Stimulated activated naive CD8-positive, alpha-beta T cell treated with anti-CD3 and anti-CD28 coated beads, Interleukin-15, Interleukin-2, amounts not matched to agents 100 U/mL and 50 U/mL, for 24 hours (primary cell): ENCODE data around the gene HSPB9.

ENCODE experiments used
- ATAC-seq: fragments of 150-1000 bp; cut with Tn5 transposase; one replicate; pipeline ENCODE4 v1.10.0; 2021
- DNase-seq: peaks from one replicate; pipeline ENCODE4 v3.0.0; 2021

Gene HSPB9, protein sequence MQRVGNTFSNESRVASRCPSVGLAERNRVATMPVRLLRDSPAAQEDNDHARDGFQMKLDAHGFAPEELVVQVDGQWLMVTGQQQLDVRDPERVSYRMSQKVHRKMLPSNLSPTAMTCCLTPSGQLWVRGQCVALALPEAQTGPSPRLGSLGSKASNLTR

DNA sequence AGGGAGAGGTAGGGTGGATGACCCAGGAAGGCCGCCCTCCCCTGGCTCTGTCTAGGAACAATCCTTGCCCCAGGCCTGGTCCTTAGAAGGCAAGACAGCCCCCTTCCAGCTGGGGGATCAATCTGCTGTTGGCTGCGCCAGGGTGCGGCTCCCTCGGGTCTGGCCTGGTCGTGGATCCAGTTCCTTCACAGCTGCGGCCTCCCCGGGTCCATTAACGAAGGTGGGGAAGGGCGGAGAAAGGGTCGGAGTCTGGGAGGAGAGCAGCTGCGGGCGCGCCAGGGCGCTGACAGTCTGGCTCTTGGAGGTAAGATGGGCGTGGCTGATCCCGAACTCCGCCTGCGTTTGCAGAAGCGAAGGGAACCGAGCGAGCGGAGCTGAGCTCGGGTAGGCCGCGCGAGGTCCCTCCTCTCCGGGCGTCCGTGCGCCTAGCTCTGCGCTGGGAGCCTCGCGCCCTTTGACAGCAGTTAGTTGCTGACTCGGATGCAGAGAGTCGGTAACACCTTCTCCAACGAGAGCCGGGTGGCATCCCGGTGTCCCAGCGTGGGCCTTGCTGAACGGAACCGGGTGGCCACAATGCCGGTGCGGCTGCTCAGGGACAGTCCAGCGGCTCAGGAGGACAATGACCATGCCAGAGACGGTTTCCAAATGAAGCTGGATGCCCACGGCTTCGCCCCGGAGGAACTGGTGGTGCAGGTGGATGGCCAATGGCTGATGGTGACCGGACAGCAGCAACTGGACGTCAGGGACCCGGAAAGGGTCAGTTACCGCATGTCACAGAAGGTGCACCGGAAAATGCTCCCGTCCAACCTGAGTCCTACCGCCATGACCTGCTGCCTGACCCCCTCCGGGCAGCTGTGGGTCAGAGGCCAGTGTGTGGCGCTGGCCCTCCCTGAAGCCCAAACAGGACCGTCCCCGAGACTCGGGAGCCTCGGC lies at the start of gene HSPB9:
HSPB9 (plus strand) TSS at position 434 of the 933 bp plus-strand sequence; CDS start at position 481, 47 bp downstream.
- DNase-seq (no peak), ATAC-seq (no peak)

- ATAC-seq, result no peak
- no peak for DNase-seq
Observed at GRCh38 chr17:42075789-42076188, 46.8 kb upstream of the HSPB9 start.

DNA sequence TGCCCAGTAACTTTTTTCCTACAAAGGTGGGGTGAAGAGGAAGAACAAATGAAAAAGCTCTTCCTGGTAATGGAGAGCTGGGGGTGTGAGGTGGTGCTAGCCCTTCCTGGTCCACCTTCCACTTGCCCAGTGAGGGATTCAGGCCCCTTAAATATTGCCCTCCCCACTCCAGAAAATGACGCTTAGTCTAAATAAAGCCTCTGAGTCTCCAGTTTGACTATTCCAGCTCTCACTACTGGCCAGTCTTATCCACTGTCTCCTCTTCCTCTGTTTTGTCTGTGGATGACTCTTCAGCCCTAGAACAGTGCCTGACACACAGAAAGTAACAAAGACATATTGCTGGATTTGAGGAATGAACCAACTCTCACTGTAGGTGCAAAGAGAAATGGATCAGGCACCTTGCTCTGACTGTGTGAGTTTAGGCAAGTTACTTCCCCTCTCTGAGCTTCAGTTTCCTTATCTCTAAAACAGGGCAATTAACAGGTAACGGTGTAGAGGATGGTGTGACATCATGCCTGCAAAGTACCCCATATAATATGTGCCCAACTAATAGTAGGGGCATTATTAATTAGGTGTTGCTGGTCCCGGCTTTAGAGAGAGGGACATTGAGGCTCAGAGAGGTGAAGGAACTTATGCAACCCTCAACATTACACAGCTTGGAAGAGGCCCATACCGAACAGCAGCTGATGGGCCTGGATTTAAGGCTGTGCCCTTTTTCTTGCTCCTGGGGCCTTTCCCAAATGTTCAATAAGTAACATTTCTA lies 45.6 kb upstream of the HSPB9 start:
- no peak for DNase-seq
- no peak for ATAC-seq

DNA sequence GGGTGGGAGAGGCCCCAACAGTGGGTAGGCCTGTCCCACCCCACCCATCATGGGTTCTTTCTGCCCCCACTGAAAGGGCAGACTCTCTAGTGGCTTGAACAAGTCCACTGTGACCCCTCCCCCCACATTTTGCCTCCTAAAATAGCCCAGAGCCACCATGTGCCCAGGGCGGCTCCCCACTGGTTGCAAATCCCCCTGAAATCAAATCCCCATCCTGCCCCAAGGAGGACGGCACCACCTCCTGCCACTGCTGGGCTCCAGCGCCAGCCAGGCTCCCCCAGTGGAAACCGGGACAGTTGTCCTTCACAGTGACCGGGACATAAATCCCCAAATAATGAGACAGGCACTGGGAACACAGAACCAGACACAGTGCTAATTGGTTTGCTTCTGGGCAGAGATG lies 44.8 kb upstream of the HSPB9 start:
- no peak for DNase-seq
- no peak for ATAC-seq

- DNase-seq (no peak), ATAC-seq (no peak)
Observed at GRCh38 chr17:42078396-42079043, 44.1 kb upstream of the HSPB9 start.

DNA sequence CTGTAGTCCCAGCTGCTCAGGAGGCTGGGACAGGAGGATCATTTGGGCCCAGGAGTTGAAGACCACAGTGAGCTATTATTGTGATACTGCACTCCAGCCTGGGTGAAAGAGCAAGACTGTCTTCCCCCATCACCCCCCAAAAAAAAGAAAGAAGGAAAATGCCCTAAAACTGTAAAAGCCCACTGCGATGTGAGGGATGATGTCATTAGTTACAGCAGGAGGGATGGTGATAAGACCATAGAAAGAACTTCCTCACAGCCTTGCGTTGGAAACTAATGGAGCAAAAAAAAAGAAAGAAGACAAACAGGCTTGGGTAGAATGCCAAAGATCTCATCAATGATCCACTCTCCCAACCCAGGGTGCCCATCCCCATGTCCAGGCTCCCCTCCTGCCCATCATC lies 43.1 kb upstream of the HSPB9 start:
- ATAC-seq (no peak), DNase-seq (no peak)

GRCh38 chr17:42081516-42082129 lies 41.0 kb upstream of the HSPB9 start:
- ATAC-seq (no peak), DNase-seq (no peak)

DNA sequence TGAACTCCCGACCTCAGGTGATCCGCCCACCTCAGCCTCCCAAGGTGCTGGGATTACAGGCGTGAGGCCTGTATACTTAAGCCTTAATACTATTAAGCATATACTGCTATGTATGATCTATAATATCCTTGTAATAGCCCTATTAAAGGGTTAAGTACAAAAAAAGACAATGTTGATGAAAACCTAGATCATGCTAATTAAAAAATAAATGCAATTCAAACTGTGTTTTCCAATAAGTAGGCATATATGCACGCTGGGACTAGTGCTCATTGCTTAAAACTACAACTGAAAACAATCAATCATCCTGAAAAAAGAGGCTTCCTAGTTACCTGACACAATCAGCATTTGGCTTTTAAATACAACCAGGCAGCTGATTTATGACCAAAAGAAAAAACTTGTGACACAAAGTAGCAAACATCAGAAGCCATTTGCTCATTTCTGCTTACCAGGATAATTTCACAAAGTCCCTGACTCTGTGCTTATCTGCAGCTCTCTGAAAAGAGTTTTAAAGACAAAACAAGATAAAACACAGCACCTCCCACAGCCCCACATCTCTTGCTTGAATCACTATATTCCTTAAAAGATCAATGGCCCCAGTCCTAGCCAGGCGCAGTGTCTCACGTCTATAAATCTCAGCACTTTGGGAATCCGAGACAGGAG lies 35.4 kb upstream of the HSPB9 start:
- DNase-seq (no peak), ATAC-seq (no peak)

GRCh38 chr17:42087736-42088705 lies 34.6 kb upstream of the HSPB9 start:
- DNase-seq (no peak), ATAC-seq (no peak)

DNA sequence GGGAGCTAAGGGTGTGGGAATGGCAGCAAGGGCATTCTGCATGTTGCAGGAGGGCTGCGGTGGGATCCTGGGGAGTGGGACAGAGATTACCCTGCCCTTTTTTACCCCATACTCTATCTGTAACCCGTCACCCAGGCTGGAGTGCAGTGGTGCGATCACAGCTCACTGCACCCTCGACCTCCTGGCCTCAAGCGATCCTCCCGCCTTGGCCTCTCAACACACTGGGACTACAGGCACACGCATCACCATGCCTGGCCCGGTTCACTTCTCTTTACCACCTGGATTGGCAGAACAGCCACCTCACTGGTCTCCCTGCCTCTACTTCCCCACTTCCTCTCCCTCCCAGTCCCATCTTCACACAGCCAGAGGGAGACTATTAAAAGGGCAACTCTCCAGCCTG lies 33.9 kb upstream of the HSPB9 start:
- DNase-seq (no peak), ATAC-seq (no peak)

DNA sequence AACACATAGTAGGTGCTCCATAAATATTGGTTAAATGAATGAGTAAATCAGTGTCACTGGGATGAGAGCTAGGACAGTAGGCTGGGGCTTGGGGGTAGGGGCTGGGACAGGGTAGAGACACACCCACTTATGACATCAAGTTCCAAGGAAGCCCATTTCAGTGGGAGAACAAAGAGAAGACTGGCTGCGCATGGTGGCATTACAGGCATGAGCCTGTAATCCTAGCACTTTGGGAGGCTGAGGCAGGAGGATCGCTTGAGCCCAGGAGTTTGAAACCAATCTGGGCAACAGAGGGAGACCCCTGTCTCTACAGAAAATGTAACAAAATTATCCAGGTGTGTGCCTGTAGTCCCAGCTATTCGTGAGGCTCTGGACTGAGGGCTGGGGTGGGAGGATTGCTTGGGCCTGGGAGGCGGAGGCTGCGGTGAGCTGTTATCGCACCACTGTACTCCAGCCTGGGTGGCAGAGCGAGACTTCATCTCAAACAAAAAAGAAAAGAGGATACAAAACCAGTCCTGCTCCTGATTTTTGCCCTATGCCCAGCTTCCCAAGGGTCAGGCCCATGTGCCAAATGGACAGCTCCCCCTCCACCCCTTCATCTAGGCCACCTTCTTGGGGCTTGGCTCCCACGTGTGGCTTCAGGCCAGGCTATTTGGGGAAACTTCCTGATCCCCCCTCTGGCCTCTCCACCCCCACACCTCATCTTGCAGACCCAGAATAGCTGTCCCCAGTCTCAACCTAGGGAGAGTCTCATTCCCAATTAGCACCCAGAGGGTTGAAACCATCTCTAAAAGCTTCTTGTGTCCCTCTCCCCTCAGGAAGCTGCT lies 31.4 kb upstream of the HSPB9 start:
- ATAC-seq (no peak), DNase-seq (no peak)

- no peak for DNase-seq
- no peak for ATAC-seq
Observed at GRCh38 chr17:42092939-42093338, 29.7 kb upstream of the HSPB9 start.

DNA sequence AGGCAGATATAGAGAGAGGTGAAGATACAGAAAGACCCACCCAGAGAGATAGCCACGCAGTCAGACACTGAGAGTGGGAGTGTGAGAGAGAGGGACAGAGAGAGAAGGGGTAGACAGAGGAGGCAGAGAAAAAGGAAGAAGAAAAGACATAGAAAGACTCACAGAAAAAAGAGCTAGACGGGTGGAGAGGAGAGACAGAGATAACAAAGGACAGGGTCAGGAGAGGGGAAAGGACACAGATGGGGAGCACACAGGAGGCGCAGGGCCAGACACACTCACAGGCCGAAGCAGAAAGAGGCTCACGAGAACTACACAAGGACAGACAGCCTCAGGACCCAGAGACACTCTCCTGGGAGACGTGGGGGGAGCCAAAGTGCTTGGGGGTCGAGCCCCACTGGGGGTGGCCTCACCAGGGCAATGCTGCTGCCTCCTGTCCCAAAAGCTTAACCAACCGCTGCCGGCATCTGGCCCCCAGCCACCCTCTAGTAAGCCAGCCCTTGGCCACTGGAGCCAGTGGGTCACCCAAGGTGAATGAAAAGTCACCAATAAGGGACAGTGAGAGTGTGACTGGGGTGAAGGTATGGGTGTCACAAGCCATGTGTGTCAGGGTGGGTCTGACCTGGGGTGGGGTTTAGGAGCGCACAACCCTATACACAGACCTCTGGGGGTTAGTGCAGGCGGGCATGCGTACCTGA lies 28.1 kb upstream of the HSPB9 start:
- ATAC-seq (no peak), DNase-seq (no peak)

DNA sequence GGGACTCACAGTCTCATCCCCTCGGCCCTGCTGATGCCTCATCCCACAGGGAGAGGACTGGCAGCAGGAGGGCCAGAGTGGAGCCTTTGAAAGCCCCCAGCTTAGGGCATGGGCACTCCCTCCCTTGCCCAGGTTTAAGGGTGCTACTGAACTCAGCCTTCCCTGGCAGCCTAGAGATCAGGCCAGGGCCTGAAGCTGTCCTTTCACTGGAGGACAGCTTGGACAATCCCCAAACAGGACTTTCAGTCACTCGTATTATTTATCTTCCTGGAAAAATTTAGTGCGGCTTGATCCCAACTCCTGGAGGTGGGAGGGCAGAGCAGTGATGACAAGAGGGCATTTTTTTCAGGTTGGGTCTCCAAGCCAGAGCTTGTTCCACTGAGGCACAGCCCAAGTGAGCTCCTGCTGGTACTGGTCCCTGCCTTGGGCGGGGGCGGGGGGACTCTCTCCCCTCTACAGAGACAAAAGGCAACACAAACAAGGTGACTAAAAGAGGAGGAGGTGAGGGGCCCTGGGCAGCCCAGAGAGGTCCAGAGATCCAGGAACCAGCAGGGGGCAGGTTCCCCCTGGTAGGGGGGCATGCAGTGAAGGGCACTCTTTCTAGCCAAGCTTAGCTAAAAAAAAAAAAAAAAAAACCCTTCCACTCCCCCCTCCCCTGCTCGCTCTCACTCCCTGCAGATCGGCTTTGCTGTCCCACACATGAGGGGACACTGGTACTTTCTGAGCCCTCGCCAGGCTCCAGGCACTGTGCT lies 26.1 kb upstream of the HSPB9 start:
- ATAC-seq (no peak), DNase-seq (no peak)

DNA sequence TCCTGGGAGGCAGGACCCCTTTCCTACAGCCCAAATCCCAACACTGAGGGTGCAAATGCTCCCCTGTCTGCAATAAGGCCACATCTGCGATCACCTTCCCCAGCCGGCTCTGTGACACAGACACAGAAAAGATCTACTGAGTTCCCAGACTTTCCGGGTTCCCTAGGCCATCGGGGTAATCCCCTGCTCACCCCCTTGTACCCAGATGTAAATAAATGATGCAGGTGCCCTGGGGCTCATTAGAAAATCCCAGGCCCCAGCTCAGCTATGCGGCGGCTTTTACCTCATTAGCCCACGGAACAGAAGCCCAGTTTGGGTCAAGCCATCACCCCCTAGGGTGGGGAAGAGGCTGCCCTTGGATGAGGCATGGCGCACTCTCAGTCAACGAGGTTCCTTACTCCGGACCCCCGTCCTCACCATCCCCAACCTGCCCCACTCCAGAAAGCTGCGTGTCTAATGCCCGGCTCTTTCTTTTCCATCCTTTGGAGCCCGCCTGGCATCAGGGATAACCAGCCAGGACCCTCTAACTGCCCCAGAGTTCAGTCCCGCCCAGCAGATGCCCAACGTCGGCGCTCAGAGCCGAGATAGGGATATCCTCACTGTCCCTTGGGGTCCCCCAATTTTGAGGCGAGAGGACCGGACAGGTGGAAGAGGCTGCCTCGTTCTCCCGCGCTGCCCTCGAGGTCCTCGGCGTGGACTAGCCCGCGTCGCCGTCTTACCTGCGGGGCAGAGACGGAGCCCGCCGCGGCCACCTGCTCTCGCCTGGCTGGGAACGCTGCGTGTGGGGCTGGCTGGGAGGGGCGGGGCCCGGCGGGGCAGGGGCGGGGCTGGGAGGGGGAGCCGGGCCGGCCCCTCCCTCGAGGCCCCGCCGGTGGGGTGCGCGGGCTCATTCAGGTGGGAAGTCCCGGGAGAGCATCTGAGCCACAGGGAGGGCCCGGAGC lies 24.6 kb upstream of the HSPB9 start, which contains the start of gene ZNF385C:
ZNF385C (minus strand) TSS at position 783 of the 941 bp plus-strand sequence. CDS start 35,417 bp downstream, outside the sequence.
- peak; percentile 65 for DNase-seq
- ATAC-seq, result peak; percentile 61

DNA sequence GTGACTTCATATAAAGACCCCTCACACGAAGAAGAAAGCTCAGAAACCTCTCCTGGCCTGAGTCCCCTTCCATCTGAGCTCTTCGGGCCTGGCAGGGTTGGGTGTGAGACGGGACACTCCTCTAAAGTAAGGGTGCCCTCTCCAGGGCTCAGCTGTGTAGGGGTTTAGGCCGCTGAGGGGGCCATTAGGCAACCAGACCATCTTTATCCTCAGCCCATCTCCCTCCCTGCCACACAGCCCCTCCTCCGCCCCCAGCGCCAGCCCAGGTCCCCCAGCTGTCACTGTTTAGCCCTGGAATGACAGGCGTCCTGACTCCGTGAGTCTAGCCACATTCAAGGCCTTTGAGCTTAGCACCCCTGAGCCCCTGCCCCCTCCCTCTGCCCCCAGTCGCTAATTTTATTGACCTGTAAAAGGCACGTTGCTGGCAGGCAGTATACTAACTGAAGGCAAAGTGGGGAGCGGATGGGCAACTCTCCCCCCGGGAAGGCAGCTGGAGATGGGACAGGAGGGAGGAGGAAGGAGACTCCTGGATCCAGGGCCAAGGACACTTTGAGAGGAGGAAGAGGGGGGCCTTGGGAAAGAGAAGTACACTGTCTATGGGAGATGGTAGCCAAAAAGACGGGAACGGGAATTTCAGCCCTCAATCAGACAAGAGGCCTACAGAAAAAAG lies 23.7 kb upstream of the HSPB9 start:
- ATAC-seq, result no peak
- no peak for DNase-seq
